A549 (cell line): ENCODE data around the gene TULP1.

Source experiments
- JUNB ChIP-seq: fragments of >200 bp; sonication (Bioruptor Twin); formaldehyde crosslinking; IDR thresholded peaks from 2 replicates; pipeline ENCODE4 v1.6.1; 2016
- TF ChIP-seq, protein P1 (sequence below): fragments of >200 bp; sonication (Bioruptor Twin); formaldehyde crosslinking; IDR thresholded peaks from 3 replicates; pipeline ENCODE4 v1.5.1; 2016

DNA sequence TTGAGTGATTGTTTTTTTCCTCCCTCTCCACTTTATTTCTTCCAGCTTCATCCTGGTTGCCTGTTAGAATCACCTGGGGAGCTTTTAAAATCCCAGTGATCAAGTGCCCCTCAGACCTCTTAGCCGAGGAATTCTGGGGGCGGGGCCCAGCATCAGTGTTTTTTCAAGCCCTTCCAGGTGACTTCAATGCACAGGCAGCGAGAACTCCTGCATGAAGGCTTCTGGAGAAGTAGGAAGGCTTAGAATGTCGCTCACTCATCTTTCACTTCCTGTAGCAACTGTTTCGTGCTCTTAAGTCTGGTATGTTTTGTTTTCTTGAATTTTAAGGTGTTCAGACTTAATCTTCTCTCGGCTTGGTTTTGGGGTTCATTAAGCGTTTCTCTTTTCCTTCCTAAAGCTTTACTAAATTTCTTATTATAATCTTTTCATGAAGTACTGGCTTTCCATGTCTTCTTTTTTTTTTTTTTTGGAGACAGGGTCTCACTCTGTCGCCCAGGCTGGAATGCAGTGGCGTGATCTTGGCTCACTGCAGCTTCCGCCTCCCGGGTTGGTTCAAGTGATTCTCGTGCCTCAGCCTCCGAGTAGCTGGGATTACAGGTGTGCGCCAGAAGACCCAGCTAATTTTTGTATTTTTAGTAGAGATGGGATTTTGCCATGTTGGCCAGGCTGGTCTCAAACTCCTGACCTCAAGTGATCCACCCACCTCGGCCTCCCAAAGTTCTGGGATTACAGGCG lies 30.9 kb upstream of the TULP1 start:
- TF ChIP-seq, protein P1, sequence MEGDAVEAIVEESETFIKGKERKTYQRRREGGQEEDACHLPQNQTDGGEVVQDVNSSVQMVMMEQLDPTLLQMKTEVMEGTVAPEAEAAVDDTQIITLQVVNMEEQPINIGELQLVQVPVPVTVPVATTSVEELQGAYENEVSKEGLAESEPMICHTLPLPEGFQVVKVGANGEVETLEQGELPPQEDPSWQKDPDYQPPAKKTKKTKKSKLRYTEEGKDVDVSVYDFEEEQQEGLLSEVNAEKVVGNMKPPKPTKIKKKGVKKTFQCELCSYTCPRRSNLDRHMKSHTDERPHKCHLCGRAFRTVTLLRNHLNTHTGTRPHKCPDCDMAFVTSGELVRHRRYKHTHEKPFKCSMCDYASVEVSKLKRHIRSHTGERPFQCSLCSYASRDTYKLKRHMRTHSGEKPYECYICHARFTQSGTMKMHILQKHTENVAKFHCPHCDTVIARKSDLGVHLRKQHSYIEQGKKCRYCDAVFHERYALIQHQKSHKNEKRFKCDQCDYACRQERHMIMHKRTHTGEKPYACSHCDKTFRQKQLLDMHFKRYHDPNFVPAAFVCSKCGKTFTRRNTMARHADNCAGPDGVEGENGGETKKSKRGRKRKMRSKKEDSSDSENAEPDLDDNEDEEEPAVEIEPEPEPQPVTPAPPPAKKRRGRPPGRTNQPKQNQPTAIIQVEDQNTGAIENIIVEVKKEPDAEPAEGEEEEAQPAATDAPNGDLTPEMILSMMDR: no peak
- TF ChIP-seq JUNB: no peak
